ENCODE results near the gene KRTAP17-1. TPM values are rescaled to one million over a fixed set of nuclear protein-coding genes. Genes with fewer than 3 reads are reported as not detected.

Gene KRTAP17-1
- total RNA-seq, 1 experiment from 2014 or later = not detected

DNA sequence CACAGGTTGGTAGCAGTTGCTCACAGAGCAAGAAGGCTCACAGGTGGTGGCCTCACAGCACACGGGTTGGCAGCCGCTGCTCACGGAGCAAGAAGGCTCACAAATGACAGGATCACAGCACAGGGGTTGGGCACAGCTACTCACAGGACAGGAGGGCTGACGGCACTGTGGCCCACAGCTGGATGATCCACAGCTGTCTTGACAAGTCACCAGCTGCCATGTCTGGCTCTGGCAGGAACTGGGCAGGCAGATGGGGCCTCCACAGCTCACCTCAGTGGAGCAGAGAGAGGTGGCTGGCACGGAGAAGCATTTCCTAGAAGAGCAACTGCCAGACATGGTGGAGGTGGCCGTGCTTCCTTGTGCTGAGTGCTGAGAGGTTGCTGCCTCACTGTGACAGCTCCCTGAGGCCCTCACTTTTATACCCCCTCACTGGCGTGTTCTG, 6.6 kb downstream of the KRTAP17-1 start, which contains the start of gene KRTAP16-1:
Gene KRTAP16-1, minus strand, starts transcription at position 392 of the 442 bp plus-strand sequence. Its CDS starts 56 bp downstream, at position 336.
- ATAC-seq (no peak), DNase-seq (ENCODE audit: low spot score) (no peak)
- CTCF ChIA-PET = interaction anchor here (1.9 kb wide), 1 partner anchor 14 kb away, joined by 7 read pairs; no protein-coding TSS in a partner anchor
- H3K4me3 Mint-ChIP-seq = no peak within 1 kb of the TSS
- POLR2A ChIA-PET = no interaction called here
- H3K4me1 Mint-ChIP-seq = no peaks in the 10 kb centered on the region
- TF ChIP-seq GRHL2 (CRISPR knock-in tag; IDR thresholded peaks at IDR 0.05; ENCODE audit: insufficient replicate concordance, severe bottlenecking) (no peak), SP1 (CRISPR knock-in tag; conservative IDR thresholded peaks at IDR 0.05) (no peak), ZNF423 (CRISPR knock-in tag; IDR thresholded peaks at IDR 0.05) (no peak), PRRX2 (CRISPR knock-in tag; IDR thresholded peaks at IDR 0.05) (no peak), NR1H2 (CRISPR knock-in tag; IDR thresholded peaks at IDR 0.05) (no peak), CREB1 (CRISPR knock-in tag; IDR thresholded peaks at IDR 0.05) (no peak)
- TF ChIP-seq, protein P1, sequence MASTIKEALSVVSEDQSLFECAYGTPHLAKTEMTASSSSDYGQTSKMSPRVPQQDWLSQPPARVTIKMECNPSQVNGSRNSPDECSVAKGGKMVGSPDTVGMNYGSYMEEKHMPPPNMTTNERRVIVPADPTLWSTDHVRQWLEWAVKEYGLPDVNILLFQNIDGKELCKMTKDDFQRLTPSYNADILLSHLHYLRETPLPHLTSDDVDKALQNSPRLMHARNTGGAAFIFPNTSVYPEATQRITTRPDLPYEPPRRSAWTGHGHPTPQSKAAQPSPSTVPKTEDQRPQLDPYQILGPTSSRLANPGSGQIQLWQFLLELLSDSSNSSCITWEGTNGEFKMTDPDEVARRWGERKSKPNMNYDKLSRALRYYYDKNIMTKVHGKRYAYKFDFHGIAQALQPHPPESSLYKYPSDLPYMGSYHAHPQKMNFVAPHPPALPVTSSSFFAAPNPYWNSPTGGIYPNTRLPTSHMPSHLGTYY (CRISPR knock-in tag; IDR thresholded peaks at IDR 0.05) = no peak
- TF ChIP-seq, protein P2, sequence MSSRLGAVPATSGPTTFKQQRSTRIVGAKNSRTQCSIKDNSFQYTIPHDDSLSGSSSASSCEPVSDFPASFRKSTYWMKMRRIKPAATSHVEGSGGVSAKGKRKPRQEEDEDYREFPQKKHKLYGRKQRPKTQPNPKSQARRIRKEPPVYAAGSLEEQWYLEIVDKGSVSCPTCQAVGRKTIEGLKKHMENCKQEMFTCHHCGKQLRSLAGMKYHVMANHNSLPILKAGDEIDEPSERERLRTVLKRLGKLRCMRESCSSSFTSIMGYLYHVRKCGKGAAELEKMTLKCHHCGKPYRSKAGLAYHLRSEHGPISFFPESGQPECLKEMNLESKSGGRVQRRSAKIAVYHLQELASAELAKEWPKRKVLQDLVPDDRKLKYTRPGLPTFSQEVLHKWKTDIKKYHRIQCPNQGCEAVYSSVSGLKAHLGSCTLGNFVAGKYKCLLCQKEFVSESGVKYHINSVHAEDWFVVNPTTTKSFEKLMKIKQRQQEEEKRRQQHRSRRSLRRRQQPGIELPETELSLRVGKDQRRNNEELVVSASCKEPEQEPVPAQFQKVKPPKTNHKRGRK (CRISPR knock-in tag; IDR thresholded peaks at IDR 0.05; ENCODE audit: borderline replicate concordance) = no peak
- H3K36me3 Mint-ChIP-seq = no peaks in the 10 kb centered on the region
- no peak within 1 kb of the TSS for H3K27ac Mint-ChIP-seq
- H3K27me3 Mint-ChIP-seq (ENCODE audit: low read depth) = no peaks in the 10 kb centered on the region; the same call in none of the 2 replicates
- no peaks in the 10 kb centered on the region for H3K9me3 Mint-ChIP-seq

DNA sequence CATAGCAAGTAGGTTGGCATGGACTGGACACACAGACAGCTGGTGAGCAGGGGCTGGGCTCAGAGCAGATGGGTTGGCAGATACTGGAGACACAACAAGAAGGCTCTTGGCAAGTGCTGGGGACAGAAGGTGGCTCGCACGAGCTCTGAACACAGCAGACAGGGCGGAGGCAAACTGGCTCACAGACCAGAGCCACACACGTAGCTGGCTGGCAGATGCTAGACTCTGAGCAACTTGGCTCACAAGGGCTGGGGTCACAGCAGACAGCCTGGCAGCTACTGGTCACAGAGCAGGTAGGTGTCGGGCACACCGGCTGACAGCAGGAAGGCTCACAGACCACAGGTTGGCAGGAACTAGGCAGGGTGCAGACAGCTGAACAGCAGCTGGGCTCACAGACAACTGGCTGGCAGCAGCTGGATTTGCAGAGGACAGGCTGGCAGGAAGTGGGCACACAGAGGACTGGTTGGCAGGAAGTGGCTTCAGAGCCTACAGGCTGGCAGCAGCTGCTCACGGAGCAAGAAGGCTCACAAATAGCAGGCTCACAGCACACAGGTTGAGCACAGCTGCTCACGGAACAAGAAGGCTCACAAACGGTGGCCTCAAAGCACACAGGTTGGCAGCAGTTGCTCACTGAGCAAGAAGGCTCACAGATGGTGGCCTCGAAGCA, 7.1 kb downstream of the KRTAP17-1 start:
- ChIA-PET CTCF (interaction anchor here (1.9 kb wide), 1 partner anchor 14 kb away, joined by 7 read pairs; no protein-coding TSS in a partner anchor), POLR2A (no interaction called here)
- H3K9me3 Mint-ChIP-seq = no peaks in the 10 kb centered on the region
- DNase-seq (ENCODE audit: low spot score) (no peak), ATAC-seq (no peak)
- H3K4me1 Mint-ChIP-seq = no peaks in the 10 kb centered on the region
- no peaks in the 10 kb centered on the region for H3K36me3 Mint-ChIP-seq
- no peaks in the 10 kb centered on the region; the same call in none of the 2 replicates for H3K27me3 Mint-ChIP-seq (ENCODE audit: low read depth)
- H3K4me3 Mint-ChIP-seq = no peak overlapping the region
- no peak overlapping the region for H3K27ac Mint-ChIP-seq
- TF ChIP-seq ATF3 (CRISPR knock-in tag; conservative IDR thresholded peaks at IDR 0.05) (no peak), EMX1 (CRISPR knock-in tag; IDR thresholded peaks at IDR 0.05) (no peak), TEAD1 (CRISPR knock-in tag; IDR thresholded peaks at IDR 0.05) (no peak), RORB (CRISPR knock-in tag; IDR thresholded peaks at IDR 0.05) (no peak), RELA (CRISPR knock-in tag; IDR thresholded peaks at IDR 0.05; ENCODE audit: borderline replicate concordance) (no peak), TEAD4 (CRISPR knock-in tag; IDR thresholded peaks at IDR 0.05) (no peak), SMAD4 (CRISPR knock-in tag; IDR thresholded peaks at IDR 0.05) (no peak), CBFB (CRISPR knock-in tag; IDR thresholded peaks at IDR 0.05; ENCODE audit: low read depth) (no peak), USF2 (CRISPR knock-in tag; IDR thresholded peaks at IDR 0.05) (no peak), ZNF232 (CRISPR knock-in tag; IDR thresholded peaks at IDR 0.05) (no peak), ZNF671 (CRISPR knock-in tag; IDR thresholded peaks at IDR 0.05) (no peak), ATF2 (CRISPR knock-in tag; IDR thresholded peaks at IDR 0.05; ENCODE audit: borderline replicate concordance, low read depth) (no peak), E2F1 (CRISPR knock-in tag; IDR thresholded peaks at IDR 0.05) (no peak)
- TF ChIP-seq, protein P2 (CRISPR knock-in tag; IDR thresholded peaks at IDR 0.05; ENCODE audit: borderline replicate concordance) = no peak
- TF ChIP-seq, protein P3, sequence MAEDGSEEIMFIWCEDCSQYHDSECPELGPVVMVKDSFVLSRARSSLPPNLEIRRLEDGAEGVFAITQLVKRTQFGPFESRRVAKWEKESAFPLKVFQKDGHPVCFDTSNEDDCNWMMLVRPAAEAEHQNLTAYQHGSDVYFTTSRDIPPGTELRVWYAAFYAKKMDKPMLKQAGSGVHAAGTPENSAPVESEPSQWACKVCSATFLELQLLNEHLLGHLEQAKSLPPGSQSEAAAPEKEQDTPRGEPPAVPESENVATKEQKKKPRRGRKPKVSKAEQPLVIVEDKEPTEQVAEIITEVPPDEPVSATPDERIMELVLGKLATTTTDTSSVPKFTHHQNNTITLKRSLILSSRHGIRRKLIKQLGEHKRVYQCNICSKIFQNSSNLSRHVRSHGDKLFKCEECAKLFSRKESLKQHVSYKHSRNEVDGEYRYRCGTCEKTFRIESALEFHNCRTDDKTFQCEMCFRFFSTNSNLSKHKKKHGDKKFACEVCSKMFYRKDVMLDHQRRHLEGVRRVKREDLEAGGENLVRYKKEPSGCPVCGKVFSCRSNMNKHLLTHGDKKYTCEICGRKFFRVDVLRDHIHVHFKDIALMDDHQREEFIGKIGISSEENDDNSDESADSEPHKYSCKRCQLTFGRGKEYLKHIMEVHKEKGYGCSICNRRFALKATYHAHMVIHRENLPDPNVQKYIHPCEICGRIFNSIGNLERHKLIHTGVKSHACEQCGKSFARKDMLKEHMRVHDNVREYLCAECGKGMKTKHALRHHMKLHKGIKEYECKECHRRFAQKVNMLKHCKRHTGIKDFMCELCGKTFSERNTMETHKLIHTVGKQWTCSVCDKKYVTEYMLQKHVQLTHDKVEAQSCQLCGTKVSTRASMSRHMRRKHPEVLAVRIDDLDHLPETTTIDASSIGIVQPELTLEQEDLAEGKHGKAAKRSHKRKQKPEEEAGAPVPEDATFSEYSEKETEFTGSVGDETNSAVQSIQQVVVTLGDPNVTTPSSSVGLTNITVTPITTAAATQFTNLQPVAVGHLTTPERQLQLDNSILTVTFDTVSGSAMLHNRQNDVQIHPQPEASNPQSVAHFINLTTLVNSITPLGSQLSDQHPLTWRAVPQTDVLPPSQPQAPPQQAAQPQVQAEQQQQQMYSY (CRISPR knock-in tag; IDR thresholded peaks at IDR 0.05) = no peak
